Gastroesophageal sphincter (tissue), 4 donors: Measurements from ENCODE around the gene EVPL. TPM values are rescaled to one million over a fixed set of nuclear protein-coding genes. Genes with fewer than 3 reads are reported as not detected.

Experiments
- ATAC-seq: fragments of 150-250 bp; one replicate; pipeline ENCODE4 v1.9.1; 2016; ENCODE audit warnings: mild to moderate bottlenecking, moderate library complexity
- H3K27ac ChIP-seq, 4 donors: fragments of 200-600 bp; sonication (generic) in 3 of 4; 1 replicate in 3 of 4; 2 replicates in 1 of 4; pipeline ENCODE4 v1.5.1; 2016 to 2019
- H3K27me3 ChIP-seq: fragments of 200-600 bp; sonication (generic); one replicate; pipeline ENCODE4 v1.5.1; 2019
- H3K36me3 ChIP-seq, 2 donors: fragments of 200-600 bp; sonication (generic); one replicate each; pipeline ENCODE4 v1.5.1; 2019; ENCODE audit warnings: control low read depth in 1 of 2
- H3K4me1 ChIP-seq, 3 donors: fragments of 200-600 bp; sonication (generic); 1 replicate in 2 of 3; 2 replicates in 1 of 3; pipeline ENCODE4 v1.5.1; 2016 to 2019; ENCODE audit warnings: control low read depth in 2 of 3
- H3K4me3 ChIP-seq, 2 donors: fragments of 200-600 bp; sonication (generic); one replicate each; pipeline ENCODE4 v1.5.1; 2019; ENCODE audit warnings: mild to moderate bottlenecking in 1 of 2, moderate library complexity in 1 of 2
- H3K9me3 ChIP-seq, 3 donors: fragments of 200-600 bp; sonication (generic); one replicate each; pipeline ENCODE4 v1.5.1; 2017 to 2019; ENCODE audit warnings: control low read depth in 2 of 3
- CTCF ChIP-seq, 4 experiments: fragments of 200-600 bp in 2 of 4; fragments of 450-650 bp in 2 of 4; sonication (generic) in 1 of 4; IDR thresholded peaks; one replicate each; pipeline ENCODE4 v1.5.1; 2017 to 2019; ENCODE audit warnings: antibody characterized with exemption in 4 of 4, mild to moderate bottlenecking in 2 of 4, moderate library complexity in 2 of 4
- EP300 ChIP-seq: sonication (generic); formaldehyde crosslinking; IDR thresholded peaks from one replicate; pipeline ENCODE4 v1.6.1; 2017; ENCODE audit warnings: antibody characterized with exemption, mild to moderate bottlenecking
- POLR2A ChIP-seq, 2 donors: fragments of 450-650 bp; IDR thresholded peaks; one replicate each; pipeline ENCODE4 v1.6.1; 2017; ENCODE audit warnings: antibody characterized with exemption in 2 of 2, mild to moderate bottlenecking in 2 of 2, moderate library complexity in 1 of 2
- POLR2AphosphoS5 ChIP-seq: sonication (generic); formaldehyde crosslinking; IDR thresholded peaks from one replicate; pipeline ENCODE4 v1.6.1; 2017; ENCODE audit warnings: antibody characterized with exemption
- WGBS, 2 donors: methylation state at CpG; one replicate each; pipeline ENCODE4 v1.1.5; 2018; ENCODE audit warnings: low coverage in 1 of 2; 5-methylcytosine and 5-hydroxymethylcytosine counted together
- total RNA-seq, 4 donors: library from RNA; depleted of rRNA; stranded (reverse); fragments of >200 nt; gene quantifications; one replicate each; pipeline ENCODE4 v1.1.0, GENCODE V29; 2016

The EVPL gene
- total RNA-seq, 4 donors from 2014 or later = 1.3 to 6.1 (median 3.1) TPM

GRCh38 chr17:76056882-76057281 lies 29.8 kb upstream of the EVPL start:
- 79 to 89% methylated on average over 3 of the region's 3 CpGs for WGBS, 2 donors
- Histone ChIP-seq H3K4me3 (no peak overlapping the region), H3K27me3 (no peaks in the 10 kb centered on the region), H3K4me1 (no peaks in the 10 kb centered on the region), H3K9me3 (no peaks in the 10 kb centered on the region), H3K27ac (no peak overlapping the region), H3K36me3 (peaks cover 7 to 100% of the 10 kb centered on the region in 2 donors)
- ATAC-seq = no peak
- TF ChIP-seq CTCF (IDR thresholded peaks at IDR 0.05) (no peak), POLR2AphosphoS5 (no peak), EP300 (no peak), POLR2A (IDR thresholded peaks at IDR 0.05) (no peak)

- no peak overlapping the region for H3K4me3 ChIP-seq
- H3K27me3 ChIP-seq = no peaks in the 10 kb centered on the region
- TF ChIP-seq POLR2AphosphoS5 (no peak), POLR2A (IDR thresholded peaks at IDR 0.05) (no peak), EP300 (no peak), CTCF (IDR thresholded peaks at IDR 0.05) (no peak)
- H3K36me3 ChIP-seq = peaks cover 0 to 100% of the 10 kb centered on the region in 2 donors
- 87% methylated on average over 3 of the region's 4 CpGs; no CpG with 5 or more reads in 1 of the 2 donors for WGBS, 2 donors
- H3K27ac ChIP-seq = no peak overlapping the region
- no peaks in the 10 kb centered on the region for H3K4me1 ChIP-seq
- no peaks in the 10 kb centered on the region for H3K9me3 ChIP-seq
- no peak for ATAC-seq
Observed at GRCh38 chr17:76054112-76054476, 27.0 kb upstream of the EVPL start.

GRCh38 chr17:76053246-76054111 lies 26.4 kb upstream of the EVPL start:
- Histone ChIP-seq H3K27me3 (no peaks in the 10 kb centered on the region), H3K4me1 (no peaks in the 10 kb centered on the region), H3K4me3 (no peak overlapping the region), H3K27ac (no peak overlapping the region), H3K36me3 (peaks cover 0 to 100% of the 10 kb centered on the region in 2 donors), H3K9me3 (no peaks in the 10 kb centered on the region)
- no peak for ATAC-seq
- TF ChIP-seq CTCF (IDR thresholded peaks at IDR 0.05) (no peak), POLR2A (IDR thresholded peaks at IDR 0.05) (no peak), EP300 (no peak)
- 71 to 77% methylated on average over 15 to 17 of the region's 17 CpGs for WGBS, 2 donors

GRCh38 chr17:76051561-76051960 lies 24.5 kb upstream of the EVPL start:
- Histone ChIP-seq H3K9me3 (no peaks in the 10 kb centered on the region), H3K27ac (no peak overlapping the region), H3K27me3 (no peaks in the 10 kb centered on the region), H3K4me1 (no peaks in the 10 kb centered on the region), H3K4me3 (no peak overlapping the region), H3K36me3 (peaks cover 0 to 100% of the 10 kb centered on the region in 2 donors)
- 76 to 83% methylated on average over 6 of the region's 6 CpGs for WGBS, 2 donors
- TF ChIP-seq EP300 (no peak), CTCF (IDR thresholded peaks at IDR 0.05) (no peak), POLR2A (IDR thresholded peaks at IDR 0.05) (no peak), POLR2AphosphoS5 (no peak)
- ATAC-seq = no peak
